K562 (cell line): Measurements from ENCODE around the gene TRAPPC2B. TPM values are rescaled to one million over a fixed set of nuclear protein-coding genes. Genes with fewer than 3 reads are reported as not detected.
A peak's percentile ranks its signal among the peaks of the same experiment; 100 is the strongest.

Experiments
- AFF1 ChIP-seq, 2 experiments: fragments of 450-650 bp; IDR thresholded peaks; 2 replicates each; pipeline ENCODE4 v1.6.1; 2018; ENCODE audit warnings: mild to moderate bottlenecking in 2 of 2, low read depth in 1 of 2; ENCODE audit not compliant: partially characterized antibody in 2 of 2
- DNMT1 ChIP-seq: fragments of 450-650 bp; IDR thresholded peaks from 2 replicates; pipeline ENCODE4 v1.6.1; 2016; ENCODE audit warnings: antibody characterized with exemption, mild to moderate bottlenecking
- ETS1 ChIP-seq: conservative IDR thresholded peaks from 2 replicates; pipeline ENCODE4 v1.6.1; 2011; ENCODE audit warnings: low read depth, mild to moderate bottlenecking, low read length; ENCODE audit not compliant: control insufficient read depth
- HNRNPL ChIP-seq: fragments of 200-400 bp; formaldehyde crosslinking; IDR thresholded peaks from 2 replicates; pipeline ENCODE4 v1.6.1; 2017; ENCODE audit warnings: low read depth, mild to moderate bottlenecking, low read length
- KAT2B ChIP-seq: IDR thresholded peaks from one replicate; pipeline ENCODE4 v1.6.1; 2012; ENCODE audit warnings: low read depth, mild to moderate bottlenecking, control low read depth, inconsistent platforms, low read length, moderate library complexity
- MAX ChIP-seq: sonication (generic); formaldehyde crosslinking; IDR thresholded peaks from 2 replicates; pipeline ENCODE4 v1.9.0; 2022; ENCODE audit warnings: mild to moderate bottlenecking, missing genetic modification reagents
- MNT ChIP-seq, 2 experiments: fragments of 450-650 bp; conservative IDR thresholded peaks; 2 replicates each; pipeline ENCODE4 v1.6.1; 2017; ENCODE audit warnings: mild to moderate bottlenecking in 2 of 2, moderate library complexity in 2 of 2
- NCOA2 ChIP-seq, 2 experiments: fragments of 450-650 bp; IDR thresholded peaks; 2 replicates each; pipeline ENCODE4 v1.6.1; 2018; ENCODE audit warnings: mild to moderate bottlenecking in 2 of 2, moderate library complexity in 1 of 2; ENCODE audit not compliant: partially characterized antibody in 2 of 2
- NKRF ChIP-seq: fragments of 450-650 bp; IDR thresholded peaks from 2 replicates; pipeline ENCODE4 v1.6.1; 2016; ENCODE audit warnings: borderline replicate concordance
- ZFX ChIP-seq: sonication (generic); formaldehyde crosslinking; IDR thresholded peaks from 2 replicates; pipeline ENCODE4 v1.8.0; 2022; ENCODE audit warnings: mild to moderate bottlenecking, missing genetic modification reagents, moderate library complexity
- ZHX1 ChIP-seq: fragments of 150-350 bp; conservative IDR thresholded peaks from 2 replicates; pipeline ENCODE4 v1.6.1; 2014; ENCODE audit warnings: low read length
- ZNF511 ChIP-seq: sonication (generic); formaldehyde crosslinking; IDR thresholded peaks from 2 replicates; pipeline ENCODE4 v1.8.0; 2022; ENCODE audit warnings: mild to moderate bottlenecking, missing genetic modification reagents
- ZNF780A ChIP-seq: fragments of 250-450 bp; sonication (Bioruptor Pico); IDR thresholded peaks from 2 replicates; pipeline ENCODE4 v1.5.0; 2021; ENCODE audit warnings: mild to moderate bottlenecking
- polyA plus RNA-seq, 8 experiments: library from polyadenylated mRNA; depleted of rRNA in 4 of 8; stranded (reverse) in 5 of 8; unstranded in 3 of 8; fragments of >200 nt; fragmentation: Nextera tagmentation in 2 of 8; fragmentation: Illumina TruSeq in 1 of 8; extraction: Ambion mirVana in 2 of 8; extraction: Trizol in 1 of 8; gene quantifications; 2 replicates each; pipeline versions ENCODE4 v1.2.1 to v1.2.3, GENCODE V29; 2011 to 2014; ENCODE audit warnings: inconsistent platforms in 1 of 8, missing spikeins in 1 of 8
- total RNA-seq, 7 experiments: library from RNA; depleted of rRNA in 6 of 7; stranded (reverse); fragments of >200 nt in 6 of 7; fragmentation: Illumina TruSeq in 2 of 7; extraction: Trizol in 2 of 7; gene quantifications; 2 replicates each; pipeline versions ENCODE4 v1.2.1 to v1.2.3, GENCODE V29; 2011 to 2021; ENCODE audit warnings: low replicate concordance in 1 of 7

The TRAPPC2B gene
- total and polyA plus RNA-seq, 9 of the 15 experiments (the other 6 are each of a cell fraction or from before 2014, with no cell fraction given): 2.2 to 20.4 (median 4.6) TPM

- no peak for TF ChIP-seq NKRF
- TF ChIP-seq ZNF780A (CRISPR knock-in tag): no peak
- no peak for TF ChIP-seq ZHX1
- TF ChIP-seq ETS1: no peak
- peak; percentile 66 for TF ChIP-seq MAX (CRISPR knock-in tag)
- TF ChIP-seq MNT (conservative IDR thresholded peaks at IDR 0.05): peak; percentile 31 to 75; a peak in 2 of 4 replicates
- no peak for TF ChIP-seq HNRNPL
- peak in 1 of 2 experiments; percentile 57 for TF ChIP-seq AFF1 (IDR thresholded peaks at IDR 0.05; ENCODE audit: low read depth in 1 of 2, partially characterized antibody in 2 of 2)
- TF ChIP-seq NCOA2 (IDR thresholded peaks at IDR 0.05; ENCODE audit: partially characterized antibody in 2 of 2): no peak
- TF ChIP-seq DNMT1: no peak
- no peak for TF ChIP-seq KAT2B
- no peak for TF ChIP-seq ZNF511 (CRISPR knock-in tag)
- no peak for TF ChIP-seq ZFX (CRISPR knock-in tag)
Observed at GRCh38 chr19:57362997-57363687, at the start of gene TRAPPC2B, which contains the start of gene ZNF547 (continued).
